Thoracic aorta (tissue), 2 donors: Measurements from ENCODE around the gene DSP. TPM values are rescaled to one million over a fixed set of nuclear protein-coding genes. Genes with fewer than 3 reads are reported as not detected.

Experiments used
- ATAC-seq: fragments of 150-250 bp; one replicate; pipeline ENCODE4 v1.8.0; 2017; ENCODE audit warnings: low read depth; ENCODE audit not compliant: insufficient number of reproducible peaks, low FRiP score
- DNase-seq: peaks from one replicate; pipeline ENCODE4 v3.0.0-alpha.2; 2020; ENCODE audit warnings: low spot score
- H3K27ac ChIP-seq, 2 donors: fragments of 200-600 bp; sonication (generic); 1 replicate in 1 of 2; 2 replicates in 1 of 2; pipeline ENCODE4 v1.5.1; 2016; ENCODE audit warnings: mild to moderate bottlenecking in 2 of 2, moderate library complexity in 2 of 2
- H3K27me3 ChIP-seq: fragments of 200-600 bp; sonication (generic); replicated peaks from 2 replicates; pipeline ENCODE4 v1.6.0; 2016; ENCODE audit warnings: mild to moderate bottlenecking; ENCODE audit not compliant: insufficient read depth
- H3K36me3 ChIP-seq: fragments of 200-600 bp; sonication (generic); one replicate; pipeline ENCODE4 v1.5.1; 2016
- H3K4me1 ChIP-seq, 2 donors: fragments of 200-600 bp; sonication (generic); 1 replicate in 1 of 2; 2 replicates in 1 of 2; pipeline versions ENCODE4 v1.5.1 to v1.6.0; 2016; ENCODE audit warnings: low read depth in 2 of 2, mild to moderate bottlenecking in 1 of 2; ENCODE audit not compliant: control insufficient read depth in 1 of 2
- H3K4me3 ChIP-seq: fragments of 200-600 bp; sonication (generic); 2 replicates; pipeline ENCODE4 v1.5.1; 2016; ENCODE audit warnings: mild to moderate bottlenecking
- H3K9me3 ChIP-seq: fragments of 200-600 bp; sonication (generic); 2 replicates; pipeline ENCODE4 v1.5.1; 2016
- CTCF ChIP-seq: fragments of 200-600 bp; sonication (generic); IDR thresholded peaks from one replicate; pipeline ENCODE4 v1.5.1; 2019; ENCODE audit warnings: antibody characterized with exemption
- total RNA-seq, 2 donors: library from RNA; depleted of rRNA; stranded (reverse); fragments of >200 nt; gene quantifications; one replicate each; pipeline versions ENCODE4 v1.1.0 to v1.2.3, GENCODE V29; 2016

Gene DSP
- total RNA-seq, 2 donors from 2014 or later: 5.4 to 6.7 TPM

GRCh38 chr6:7502743-7503142 lies 38.7 kb upstream of the DSP start:
- ATAC-seq: no peak
- TF ChIP-seq CTCF: no peak

GRCh38 chr6:7504041-7504440 lies 37.4 kb upstream of the DSP start:
- ATAC-seq: no peak

More at GRCh38 chr6:7502743-7503142, 38.7 kb upstream of the DSP start:
- Histone ChIP-seq H3K27ac (no peak overlapping the region), H3K36me3 (no peaks in the 10 kb centered on the region), H3K9me3 (no peaks in the 10 kb centered on the region), H3K4me3 (no peak overlapping the region), H3K4me1 (no peaks in the 10 kb centered on the region), H3K27me3 (no peaks in the 10 kb centered on the region)
- no peak for DNase-seq

GRCh38 chr6:7505189-7505699 lies 36.2 kb upstream of the DSP start:
- no peaks in the 10 kb centered on the region for H3K36me3 ChIP-seq
- H3K9me3 ChIP-seq: no peaks in the 10 kb centered on the region
- H3K27ac ChIP-seq: no peak overlapping the region
- no peak for DNase-seq
- H3K4me3 ChIP-seq: no peak overlapping the region
- no peak for ATAC-seq
- no peaks in the 10 kb centered on the region for H3K27me3 ChIP-seq
- H3K4me1 ChIP-seq: no peaks in the 10 kb centered on the region
- TF ChIP-seq CTCF: no peak

More at GRCh38 chr6:7504041-7504440, 37.4 kb upstream of the DSP start:
- H3K4me1 ChIP-seq: no peaks in the 10 kb centered on the region
- no peak overlapping the region for H3K4me3 ChIP-seq
- no peak for TF ChIP-seq CTCF
- H3K27ac ChIP-seq: no peak overlapping the region
- no peak for DNase-seq
- no peaks in the 10 kb centered on the region for H3K27me3 ChIP-seq
- no peaks in the 10 kb centered on the region for H3K9me3 ChIP-seq
- H3K36me3 ChIP-seq: no peaks in the 10 kb centered on the region

- Histone ChIP-seq H3K4me3 (no peak overlapping the region), H3K27ac (no peak overlapping the region), H3K36me3 (no peaks in the 10 kb centered on the region), H3K9me3 (no peaks in the 10 kb centered on the region), H3K27me3 (no peaks in the 10 kb centered on the region), H3K4me1 (no peaks in the 10 kb centered on the region)
- ATAC-seq (no peak), DNase-seq (no peak)
- TF ChIP-seq CTCF: no peak
These were observed 33.9 kb upstream of the DSP start for GRCh38 chr6:7507600-7507999.

- H3K36me3 ChIP-seq: no peaks in the 10 kb centered on the region
- H3K4me3 ChIP-seq: no peak overlapping the region
These were observed 29.2 kb upstream of the DSP start for GRCh38 chr6:7512320-7512719.

More at GRCh38 chr6:7512320-7512719, 29.2 kb upstream of the DSP start:
- Histone ChIP-seq H3K9me3 (no peaks in the 10 kb centered on the region), H3K4me1 (no peaks in the 10 kb centered on the region), H3K27ac (no peak overlapping the region), H3K27me3 (no peaks in the 10 kb centered on the region)
- DNase-seq (no peak), ATAC-seq (no peak)
- no peak for TF ChIP-seq CTCF
